SK-N-SH treated with all-trans-retinoic acid at 6 μM for 48 hours (cell line): ENCODE data around the gene GCH1.

ENCODE experiments used
- ARNTL ChIP-seq: fragments of 450-650 bp; formaldehyde crosslinking; IDR thresholded peaks from 2 replicates; pipeline ENCODE4 v1.5.0; 2020; ENCODE audit warnings: low read depth, mild to moderate bottlenecking, moderate library complexity, borderline replicate concordance
- BACH2 ChIP-seq: fragments of 250-450 bp; sonication (Bioruptor Pico); IDR thresholded peaks from 2 replicates; pipeline ENCODE4 v1.9.0; 2021; ENCODE audit warnings: mild to moderate bottlenecking, borderline replicate concordance
- ISL1 ChIP-seq: fragments of 250-450 bp; sonication (Bioruptor Pico); IDR thresholded peaks from 2 replicates; pipeline ENCODE4 v2.1.2; 2022; ENCODE audit warnings: mild to moderate bottlenecking, moderate library complexity
- PATZ1 ChIP-seq: fragments of 250-450 bp; sonication (Bioruptor Pico); IDR thresholded peaks from 2 replicates; pipeline ENCODE4 v1.8.0; 2020; ENCODE audit warnings: mild to moderate bottlenecking, moderate library complexity, borderline replicate concordance
- POU6F1 ChIP-seq: fragments of 250-450 bp; sonication (Bioruptor Pico); IDR thresholded peaks from 2 replicates; pipeline ENCODE4 v1.8.0; 2021; ENCODE audit warnings: low read depth, mild to moderate bottlenecking, moderate library complexity, borderline replicate concordance
- PPARA ChIP-seq: fragments of 250-450 bp; sonication (Bioruptor Pico); IDR thresholded peaks from 2 replicates; pipeline ENCODE4 v1.5.0; 2020; ENCODE audit warnings: mild to moderate bottlenecking, borderline replicate concordance
- RARB ChIP-seq: fragments of 250-450 bp; sonication (Bioruptor Pico); IDR thresholded peaks from 2 replicates; pipeline ENCODE4 v1.8.0; 2021; ENCODE audit warnings: mild to moderate bottlenecking, moderate library complexity
- TOX ChIP-seq: fragments of 250-450 bp; sonication (Bioruptor Pico); IDR thresholded peaks from 2 replicates; pipeline ENCODE4 v1.8.0; 2021; ENCODE audit warnings: mild to moderate bottlenecking, moderate library complexity, borderline replicate concordance
- ZFP3 ChIP-seq: fragments of 250-450 bp; sonication (Bioruptor Pico); IDR thresholded peaks from 2 replicates; pipeline ENCODE4 v1.5.0; 2020; ENCODE audit warnings: mild to moderate bottlenecking, moderate library complexity
- ZNF70 ChIP-seq: fragments of 450-650 bp; formaldehyde crosslinking; IDR thresholded peaks from 2 replicates; pipeline ENCODE4 v1.5.0; 2020; ENCODE audit warnings: mild to moderate bottlenecking, moderate library complexity
- TF ChIP-seq, protein P1 (sequence below): fragments of 250-450 bp; sonication (Bioruptor Pico); IDR thresholded peaks from 2 replicates; pipeline ENCODE4 v1.5.0; 2020; ENCODE audit warnings: mild to moderate bottlenecking, moderate library complexity
- TF ChIP-seq, protein P2 (sequence below): fragments of 250-450 bp; sonication (Bioruptor Pico); IDR thresholded peaks from 2 replicates; pipeline ENCODE4 v1.5.1; 2021; ENCODE audit warnings: mild to moderate bottlenecking, moderate library complexity

DNA sequence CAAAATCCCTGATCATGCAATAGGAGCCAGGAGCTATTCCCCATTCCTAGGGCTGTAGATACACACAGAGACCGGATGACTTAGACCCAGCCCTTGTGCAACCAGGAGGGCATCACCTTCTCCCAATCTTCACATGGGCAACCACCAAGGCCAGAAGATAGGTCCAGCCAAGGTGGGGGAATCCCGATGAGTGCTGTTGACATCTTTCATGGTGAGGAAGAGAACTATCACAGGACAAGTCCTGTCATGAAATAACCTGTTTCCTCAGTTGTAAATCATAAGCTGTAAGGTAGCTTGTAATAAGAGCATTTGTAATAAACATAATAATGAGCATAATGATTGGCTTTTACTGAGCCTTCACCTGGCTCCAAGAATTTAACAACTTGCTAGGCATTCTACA, 89.5 kb downstream of the GCH1 start:
- TF ChIP-seq ISL1 (CRISPR knock-in tag) (no peak), PPARA (no peak), TOX (no peak), ZFP3 (CRISPR knock-in tag) (no peak), PATZ1 (CRISPR knock-in tag) (no peak), ARNTL (CRISPR knock-in tag) (no peak), POU6F1 (CRISPR knock-in tag) (no peak), ZNF70 (CRISPR knock-in tag) (no peak), RARB (CRISPR knock-in tag) (no peak), BACH2 (no peak)
- TF ChIP-seq, protein P1, sequence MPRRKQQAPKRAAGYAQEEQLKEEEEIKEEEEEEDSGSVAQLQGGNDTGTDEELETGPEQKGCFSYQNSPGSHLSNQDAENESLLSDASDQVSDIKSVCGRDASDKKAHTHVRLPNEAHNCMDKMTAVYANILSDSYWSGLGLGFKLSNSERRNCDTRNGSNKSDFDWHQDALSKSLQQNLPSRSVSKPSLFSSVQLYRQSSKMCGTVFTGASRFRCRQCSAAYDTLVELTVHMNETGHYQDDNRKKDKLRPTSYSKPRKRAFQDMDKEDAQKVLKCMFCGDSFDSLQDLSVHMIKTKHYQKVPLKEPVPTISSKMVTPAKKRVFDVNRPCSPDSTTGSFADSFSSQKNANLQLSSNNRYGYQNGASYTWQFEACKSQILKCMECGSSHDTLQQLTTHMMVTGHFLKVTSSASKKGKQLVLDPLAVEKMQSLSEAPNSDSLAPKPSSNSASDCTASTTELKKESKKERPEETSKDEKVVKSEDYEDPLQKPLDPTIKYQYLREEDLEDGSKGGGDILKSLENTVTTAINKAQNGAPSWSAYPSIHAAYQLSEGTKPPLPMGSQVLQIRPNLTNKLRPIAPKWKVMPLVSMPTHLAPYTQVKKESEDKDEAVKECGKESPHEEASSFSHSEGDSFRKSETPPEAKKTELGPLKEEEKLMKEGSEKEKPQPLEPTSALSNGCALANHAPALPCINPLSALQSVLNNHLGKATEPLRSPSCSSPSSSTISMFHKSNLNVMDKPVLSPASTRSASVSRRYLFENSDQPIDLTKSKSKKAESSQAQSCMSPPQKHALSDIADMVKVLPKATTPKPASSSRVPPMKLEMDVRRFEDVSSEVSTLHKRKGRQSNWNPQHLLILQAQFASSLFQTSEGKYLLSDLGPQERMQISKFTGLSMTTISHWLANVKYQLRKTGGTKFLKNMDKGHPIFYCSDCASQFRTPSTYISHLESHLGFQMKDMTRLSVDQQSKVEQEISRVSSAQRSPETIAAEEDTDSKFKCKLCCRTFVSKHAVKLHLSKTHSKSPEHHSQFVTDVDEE (CRISPR knock-in tag), result no peak
- TF ChIP-seq, protein P2, sequence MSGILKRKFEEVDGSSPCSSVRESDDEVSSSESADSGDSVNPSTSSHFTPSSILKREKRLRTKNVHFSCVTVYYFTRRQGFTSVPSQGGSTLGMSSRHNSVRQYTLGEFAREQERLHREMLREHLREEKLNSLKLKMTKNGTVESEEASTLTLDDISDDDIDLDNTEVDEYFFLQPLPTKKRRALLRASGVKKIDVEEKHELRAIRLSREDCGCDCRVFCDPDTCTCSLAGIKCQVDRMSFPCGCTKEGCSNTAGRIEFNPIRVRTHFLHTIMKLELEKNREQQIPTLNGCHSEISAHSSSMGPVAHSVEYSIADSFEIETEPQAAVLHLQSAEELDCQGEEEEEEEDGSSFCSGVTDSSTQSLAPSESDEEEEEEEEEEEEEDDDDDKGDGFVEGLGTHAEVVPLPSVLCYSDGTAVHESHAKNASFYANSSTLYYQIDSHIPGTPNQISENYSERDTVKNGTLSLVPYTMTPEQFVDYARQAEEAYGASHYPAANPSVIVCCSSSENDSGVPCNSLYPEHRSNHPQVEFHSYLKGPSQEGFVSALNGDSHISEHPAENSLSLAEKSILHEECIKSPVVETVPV (CRISPR knock-in tag), result no peak
